GM12891 (cell line): Measurements from ENCODE around the gene PRKAB2.

Source experiments
- POLR2A ChIP-seq: IDR thresholded peaks from 2 replicates; pipeline ENCODE4 v1.6.1; 2011; ENCODE audit warnings: low read depth, low read length, control low read depth
- POLR2AphosphoS5 ChIP-seq: IDR thresholded peaks from 2 replicates; pipeline ENCODE4 v1.6.1; 2011; ENCODE audit warnings: low read depth, low read length, control low read depth

DNA sequence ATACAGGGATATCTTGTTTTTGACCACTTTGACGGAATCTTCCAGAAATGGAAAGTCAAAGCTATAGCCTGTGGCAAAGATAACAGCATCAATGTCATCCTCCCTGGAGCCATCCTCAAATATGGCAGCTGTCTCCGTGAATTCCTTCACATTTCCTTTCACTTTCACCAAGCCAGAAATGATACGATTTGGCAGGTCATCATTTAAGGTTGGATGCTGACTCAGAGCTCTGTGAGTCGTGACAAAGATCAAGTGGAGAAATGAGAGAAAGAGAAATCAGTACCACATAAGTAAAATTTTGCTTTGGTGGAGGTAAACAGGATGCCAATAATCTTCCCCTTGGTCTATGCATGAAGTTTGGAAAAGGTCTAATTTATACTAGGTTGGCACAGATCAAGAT, 29.0 kb upstream of the PRKAB2 start:
- TF ChIP-seq POLR2AphosphoS5 (no peak), POLR2A (no peak)
